Measurements from ENCODE around the gene HOXB2.

The HOXB2 gene

DNA sequence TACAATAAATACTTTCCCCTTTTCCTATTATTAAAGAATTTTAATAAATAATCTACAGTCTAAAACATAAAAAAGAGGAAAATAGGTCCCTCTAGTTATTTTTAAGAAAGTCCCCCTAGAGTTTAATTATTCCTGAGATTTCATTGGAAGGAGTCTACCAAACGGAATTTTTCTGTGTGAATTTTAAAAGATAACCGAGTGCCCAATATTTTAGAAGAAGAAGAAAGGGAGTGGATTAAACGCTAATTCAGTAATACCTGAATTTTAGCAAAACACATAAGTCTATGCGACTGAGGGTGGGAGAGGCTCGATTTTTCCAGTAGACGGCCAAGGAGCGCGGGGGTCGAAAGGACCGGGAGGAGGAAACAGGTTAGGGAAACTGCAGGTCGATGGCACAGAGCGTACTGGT is 2.2 kb downstream of the HOXB2 start:
- Histone ChIP-seq H4K8ac (ENCODE audit: low read depth, low read length) (no peak overlapping the region), H4K91ac (ENCODE audit: low read depth, low read length, poor library complexity) (no peak overlapping the region), H2AK5ac (ENCODE audit: low read depth, low read length) (no peak overlapping the region), H3K23ac (ENCODE audit: low read depth, low read length, poor library complexity) (peak overlapping the region; percentile 19), H3K14ac (ENCODE audit: low read length) (no peak overlapping the region), H3K18ac (ENCODE audit: low read length) (no peak overlapping the region), H3K79me1 (ENCODE audit: low read depth, low read length) (no peaks in the 10 kb centered on the region), H2BK120ac (ENCODE audit: low read depth, low read length) (no peak overlapping the region), H2BK5ac (ENCODE audit: low read length) (no peak overlapping the region), H2AFZ (ENCODE audit: low read length) (peak overlapping the region; percentile 84), H2BK12ac (ENCODE audit: low read length) (no peak overlapping the region), H3K27me3 (ENCODE audit: control insufficient read depth in 3 of 3, insufficient read depth in 3 of 3, low read depth in 1 of 3, low read length in 3 of 3) (peaks cover 38 to 83% (median 76%) of the 10 kb centered on the region in 3 experiments), H2BK15ac (ENCODE audit: low read length) (no peak overlapping the region), H3K4me3 (ENCODE audit: low read length in 2 of 2) (peak overlapping the region in 1 of 2 donors; percentile 45), H3K9ac (ENCODE audit: low read depth, low read length, poor library complexity) (no peak overlapping the region), H3K9me3 (replicated peaks in 1 of 2; ENCODE audit: control insufficient read depth in 2 of 2, insufficient read depth in 1 of 2, low read depth in 1 of 2, low read length in 2 of 2) (peaks cover 0 to 2% of the 10 kb centered on the region in 2 donors), H3K4ac (ENCODE audit: low read length) (no peak overlapping the region), H3K36me3 (replicated peaks in 1 of 2; ENCODE audit: control insufficient read depth in 2 of 2, insufficient read depth in 2 of 2, low read length in 2 of 2) (no peaks in the 10 kb centered on the region), H3K27ac (replicated peaks; ENCODE audit: low read length) (no peak overlapping the region), H3K4me1 (ENCODE audit: control insufficient read depth in 2 of 2, insufficient read depth in 1 of 2, low read depth in 1 of 2, low read length in 2 of 2) (no peaks in the 10 kb centered on the region), H3K4me2 (ENCODE audit: insufficient read depth, low read length, poor library complexity, severe bottlenecking) (no peak overlapping the region)
- no peak for DNase-seq (ENCODE audit: low spot score)
- WGBS, 2 donors (ENCODE audit: extremely low coverage in 2 of 2, insufficient read length in 2 of 2, insufficient replicate concordance in 1 of 2) = no CpG with 5 or more reads among the region's 12 CpGs

DNA sequence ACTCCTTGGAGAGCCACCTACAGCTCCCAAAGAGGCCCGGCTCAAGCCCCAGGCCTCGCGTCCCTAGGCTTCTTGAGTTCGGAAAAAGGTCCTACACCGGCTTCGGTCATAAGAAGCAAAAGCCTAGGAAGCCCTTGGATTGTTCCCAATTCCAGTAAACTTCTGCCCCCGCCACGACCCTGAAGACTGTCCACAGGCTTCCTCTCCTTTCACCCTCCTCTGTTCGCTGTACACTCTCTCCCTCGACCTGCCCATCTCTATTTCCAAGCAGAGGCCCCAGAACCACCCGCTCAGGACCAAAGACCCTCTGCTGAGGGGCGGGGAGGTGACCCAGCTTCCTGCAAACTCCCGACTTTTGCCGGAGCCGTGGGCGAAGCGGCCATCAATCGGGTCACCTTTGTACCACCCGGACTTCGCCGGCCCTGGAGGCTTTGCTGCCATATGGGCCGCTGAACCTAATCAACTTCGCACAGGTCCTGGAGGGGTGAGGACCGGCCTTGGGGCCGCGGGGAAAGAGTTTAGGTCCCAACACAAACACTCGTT is 2.7 kb downstream of the HOXB2 start:
- Histone ChIP-seq H3K36me3 (replicated peaks in 1 of 2; ENCODE audit: control insufficient read depth in 2 of 2, insufficient read depth in 2 of 2, low read length in 2 of 2) (no peaks in the 10 kb centered on the region), H2BK5ac (ENCODE audit: low read length) (no peak overlapping the region), H4K91ac (ENCODE audit: low read depth, low read length, poor library complexity) (no peak overlapping the region), H2AFZ (ENCODE audit: low read length) (peak overlapping the region; percentile 91), H2BK15ac (ENCODE audit: low read length) (no peak overlapping the region), H4K8ac (ENCODE audit: low read depth, low read length) (no peak overlapping the region), H3K4me2 (ENCODE audit: insufficient read depth, low read length, poor library complexity, severe bottlenecking) (no peak overlapping the region), H3K4me1 (ENCODE audit: control insufficient read depth in 2 of 2, insufficient read depth in 1 of 2, low read depth in 1 of 2, low read length in 2 of 2) (no peaks in the 10 kb centered on the region), H2BK12ac (ENCODE audit: low read length) (no peak overlapping the region), H2AK5ac (ENCODE audit: low read depth, low read length) (no peak overlapping the region), H3K79me1 (ENCODE audit: low read depth, low read length) (no peaks in the 10 kb centered on the region), H3K18ac (ENCODE audit: low read length) (no peak overlapping the region), H3K4ac (ENCODE audit: low read length) (no peak overlapping the region), H3K23ac (ENCODE audit: low read depth, low read length, poor library complexity) (peak overlapping the region; percentile 67), H3K27me3 (ENCODE audit: control insufficient read depth in 3 of 3, insufficient read depth in 3 of 3, low read depth in 1 of 3, low read length in 3 of 3) (peaks cover 38 to 82% (median 70%) of the 10 kb centered on the region in 3 experiments), H2BK120ac (ENCODE audit: low read depth, low read length) (no peak overlapping the region), H3K14ac (ENCODE audit: low read length) (no peak overlapping the region), H3K9ac (ENCODE audit: low read depth, low read length, poor library complexity) (no peak overlapping the region), H3K4me3 (ENCODE audit: low read length in 2 of 2) (peak overlapping the region in 1 of 2 donors; percentile 43), H3K9me3 (replicated peaks in 1 of 2; ENCODE audit: control insufficient read depth in 2 of 2, insufficient read depth in 1 of 2, low read depth in 1 of 2, low read length in 2 of 2) (peaks cover 0 to 2% of the 10 kb centered on the region in 2 donors), H3K27ac (replicated peaks; ENCODE audit: low read length) (no peak overlapping the region)
- WGBS, 2 donors (ENCODE audit: extremely low coverage in 2 of 2, insufficient read length in 2 of 2, insufficient replicate concordance in 1 of 2) = no CpG with 5 or more reads among the region's 27 CpGs
- DNase-seq (ENCODE audit: low spot score) = no peak

DNA sequence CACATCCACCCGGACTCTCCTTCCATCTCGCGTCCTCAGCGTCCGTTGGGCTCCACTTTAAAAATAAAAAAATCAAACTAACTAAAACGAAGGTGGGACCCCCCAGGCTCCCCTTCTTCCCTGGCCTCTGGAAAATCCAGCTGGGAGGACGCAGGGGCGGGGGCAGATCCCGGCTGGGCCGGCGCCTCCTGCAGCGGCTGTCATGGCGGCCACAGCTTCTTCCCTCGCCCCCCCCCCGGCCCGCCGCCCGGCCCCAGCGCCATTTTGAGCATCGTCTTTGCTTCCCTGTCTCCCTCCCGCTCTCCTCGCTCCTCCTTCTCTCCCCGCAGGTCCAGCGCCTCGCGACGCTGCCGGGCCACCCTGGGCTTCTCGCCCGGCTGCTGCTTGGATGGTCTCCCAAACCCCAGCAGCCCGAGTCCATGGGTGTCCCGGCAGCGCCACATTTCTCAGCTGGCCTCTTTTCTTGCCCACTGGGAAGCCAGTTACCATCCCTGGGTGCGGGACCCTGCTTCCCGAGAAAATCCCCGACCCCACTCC is 3.3 kb downstream of the HOXB2 start:
- Histone ChIP-seq H3K4ac (ENCODE audit: low read length) (no peak overlapping the region), H3K4me1 (ENCODE audit: control insufficient read depth in 2 of 2, insufficient read depth in 1 of 2, low read depth in 1 of 2, low read length in 2 of 2) (no peaks in the 10 kb centered on the region), H2AFZ (ENCODE audit: low read length) (peak overlapping the region; percentile 91), H2BK5ac (ENCODE audit: low read length) (no peak overlapping the region), H3K9me3 (replicated peaks in 1 of 2; ENCODE audit: control insufficient read depth in 2 of 2, insufficient read depth in 1 of 2, low read depth in 1 of 2, low read length in 2 of 2) (peaks cover 0 to 2% of the 10 kb centered on the region in 2 donors), H3K27me3 (ENCODE audit: control insufficient read depth in 3 of 3, insufficient read depth in 3 of 3, low read depth in 1 of 3, low read length in 3 of 3) (peaks cover 36 to 76% (median 65%) of the 10 kb centered on the region in 3 experiments), H2BK12ac (ENCODE audit: low read length) (no peak overlapping the region), H2BK15ac (ENCODE audit: low read length) (no peak overlapping the region), H4K8ac (ENCODE audit: low read depth, low read length) (no peak overlapping the region), H3K18ac (ENCODE audit: low read length) (no peak overlapping the region), H3K4me3 (ENCODE audit: low read length in 2 of 2) (peak overlapping the region in 1 of 2 donors; percentile 43), H3K14ac (ENCODE audit: low read length) (no peak overlapping the region), H3K36me3 (replicated peaks in 1 of 2; ENCODE audit: control insufficient read depth in 2 of 2, insufficient read depth in 2 of 2, low read length in 2 of 2) (no peaks in the 10 kb centered on the region), H3K27ac (replicated peaks; ENCODE audit: low read length) (no peak overlapping the region), H3K79me1 (ENCODE audit: low read depth, low read length) (no peaks in the 10 kb centered on the region), H2BK120ac (ENCODE audit: low read depth, low read length) (no peak overlapping the region), H3K9ac (ENCODE audit: low read depth, low read length, poor library complexity) (no peak overlapping the region), H2AK5ac (ENCODE audit: low read depth, low read length) (no peak overlapping the region), H3K4me2 (ENCODE audit: insufficient read depth, low read length, poor library complexity, severe bottlenecking) (peak overlapping the region; percentile 35), H3K23ac (ENCODE audit: low read depth, low read length, poor library complexity) (peak overlapping the region; percentile 67), H4K91ac (ENCODE audit: low read depth, low read length, poor library complexity) (no peak overlapping the region)
- no CpG with 5 or more reads among the region's 36 CpGs for WGBS, 2 donors (ENCODE audit: extremely low coverage in 2 of 2, insufficient read length in 2 of 2, insufficient replicate concordance in 1 of 2)
- DNase-seq (ENCODE audit: low spot score) = no peak

DNA sequence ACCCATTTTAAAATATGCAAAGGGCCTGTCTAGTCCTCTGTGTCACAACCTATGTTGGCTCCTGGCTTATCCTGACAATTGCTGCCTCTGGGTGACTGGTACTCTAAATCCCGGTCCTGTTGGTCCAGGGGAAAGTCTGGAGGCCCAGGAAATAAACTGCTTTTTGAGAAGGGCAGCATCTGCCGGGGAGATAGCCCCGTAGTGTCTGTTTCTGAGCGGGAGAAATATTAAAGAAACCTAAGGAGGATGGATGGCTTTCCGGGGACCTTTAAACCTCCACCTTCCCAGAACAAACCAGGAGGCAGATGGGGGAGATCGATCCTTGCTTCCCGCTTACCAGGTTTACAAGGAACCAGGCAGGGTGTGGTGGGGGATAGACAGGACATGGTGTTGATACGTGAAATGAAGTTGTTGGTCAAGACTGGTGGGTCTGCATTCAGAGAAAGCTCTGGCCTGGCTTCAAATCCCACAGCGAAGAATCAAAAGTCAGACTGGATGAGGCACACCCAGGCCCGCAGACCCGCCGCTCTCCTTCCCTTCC is 3.8 kb downstream of the HOXB2 start:
- DNase-seq (ENCODE audit: low spot score) = no peak
- H4K91ac ChIP-seq (ENCODE audit: low read depth, low read length, poor library complexity) = no peak overlapping the region

More for the DNA sequence above, 3.8 kb downstream of the HOXB2 start:
- H3K23ac ChIP-seq (ENCODE audit: low read depth, low read length, poor library complexity) = no peak overlapping the region
- H4K8ac ChIP-seq (ENCODE audit: low read depth, low read length) = no peak overlapping the region
- H3K36me3 ChIP-seq (replicated peaks in 1 of 2; ENCODE audit: control insufficient read depth in 2 of 2, insufficient read depth in 2 of 2, low read length in 2 of 2) = no peaks in the 10 kb centered on the region
- no peak overlapping the region for H2BK5ac ChIP-seq (ENCODE audit: low read length)
- peak overlapping the region; percentile 91 for H2AFZ ChIP-seq (ENCODE audit: low read length)
- H2BK12ac ChIP-seq (ENCODE audit: low read length) = no peak overlapping the region
- peaks cover 0 to 2% of the 10 kb centered on the region in 2 donors for H3K9me3 ChIP-seq (replicated peaks in 1 of 2; ENCODE audit: control insufficient read depth in 2 of 2, insufficient read depth in 1 of 2, low read depth in 1 of 2, low read length in 2 of 2)
- H2BK120ac ChIP-seq (ENCODE audit: low read depth, low read length) = no peak overlapping the region
- H3K4ac ChIP-seq (ENCODE audit: low read length) = no peak overlapping the region
- no peak overlapping the region for H3K18ac ChIP-seq (ENCODE audit: low read length)
- peak overlapping the region; percentile 35 for H3K4me2 ChIP-seq (ENCODE audit: insufficient read depth, low read length, poor library complexity, severe bottlenecking)
- H2BK15ac ChIP-seq (ENCODE audit: low read length) = no peak overlapping the region
- H2AK5ac ChIP-seq (ENCODE audit: low read depth, low read length) = no peak overlapping the region
- no CpG with 5 or more reads among the region's 12 CpGs for WGBS, 2 donors (ENCODE audit: extremely low coverage in 2 of 2, insufficient read length in 2 of 2, insufficient replicate concordance in 1 of 2)
- H3K4me3 ChIP-seq (ENCODE audit: low read length in 2 of 2) = peak overlapping the region in 1 of 2 donors; percentile 43
- H3K27me3 ChIP-seq (ENCODE audit: control insufficient read depth in 3 of 3, insufficient read depth in 3 of 3, low read depth in 1 of 3, low read length in 3 of 3) = peaks cover 34 to 71% (median 60%) of the 10 kb centered on the region in 3 experiments
- no peak overlapping the region for H3K9ac ChIP-seq (ENCODE audit: low read depth, low read length, poor library complexity)
- no peaks in the 10 kb centered on the region for H3K4me1 ChIP-seq (ENCODE audit: control insufficient read depth in 2 of 2, insufficient read depth in 1 of 2, low read depth in 1 of 2, low read length in 2 of 2)
- H3K79me1 ChIP-seq (ENCODE audit: low read depth, low read length) = no peaks in the 10 kb centered on the region
- H3K27ac ChIP-seq (replicated peaks; ENCODE audit: low read length) = no peak overlapping the region
- H3K14ac ChIP-seq (ENCODE audit: low read length) = no peak overlapping the region

Data from neuronal stem cell (in vitro differentiated cells).